Skin epidermis (tissue), 12 donors: Measurements from ENCODE around the gene MRPL20.
A peak's percentile ranks its signal among the peaks of the same experiment; 100 is the strongest.
"Not testable (repeated sequence)": the region's sequence is repeated elsewhere in the genome, so short reads cannot be mapped to it uniquely, and the experiment has no call there.

Experiments used
- H3K27ac ChIP-seq, 21 experiments: fragments of 200-600 bp; sonication (generic) in 11 of 21; one replicate each; pipeline ENCODE4 v1.5.0; 2020; ENCODE audit warnings: mild to moderate bottlenecking in 3 of 21, inconsistent platforms in 2 of 21, moderate library complexity in 2 of 21
- H3K4me3 ChIP-seq, 7 experiments: fragments of 200-600 bp; sonication (generic) in 2 of 7; one replicate each; pipeline ENCODE4 v1.5.0; 2020; ENCODE audit warnings: inconsistent platforms in 2 of 7, mild to moderate bottlenecking in 2 of 7, moderate library complexity in 1 of 7

MRPL20 gene

GRCh38 chr1:1417825-1418463 is 10.9 kb upstream of the MRPL20 start:
- H3K27ac ChIP-seq: peak overlapping the region in 10 of 21 experiments; percentile 16 to 77 (median 58)
- H3K4me3 ChIP-seq: not testable (repeated sequence)

- H3K27ac ChIP-seq: peak overlapping the region in 6 of 21 experiments; percentile 21 to 77 (median 48)
Measured at GRCh38 chr1:1417396-1417795, 10.3 kb upstream of the MRPL20 start.

GRCh38 chr1:1415751-1416150 is 8.7 kb upstream of the MRPL20 start:
- Histone ChIP-seq H3K4me3 (no peak overlapping the region), H3K27ac (no peak overlapping the region)

More at GRCh38 chr1:1417396-1417795, 10.3 kb upstream of the MRPL20 start:
- not testable (repeated sequence) for H3K4me3 ChIP-seq

DNA sequence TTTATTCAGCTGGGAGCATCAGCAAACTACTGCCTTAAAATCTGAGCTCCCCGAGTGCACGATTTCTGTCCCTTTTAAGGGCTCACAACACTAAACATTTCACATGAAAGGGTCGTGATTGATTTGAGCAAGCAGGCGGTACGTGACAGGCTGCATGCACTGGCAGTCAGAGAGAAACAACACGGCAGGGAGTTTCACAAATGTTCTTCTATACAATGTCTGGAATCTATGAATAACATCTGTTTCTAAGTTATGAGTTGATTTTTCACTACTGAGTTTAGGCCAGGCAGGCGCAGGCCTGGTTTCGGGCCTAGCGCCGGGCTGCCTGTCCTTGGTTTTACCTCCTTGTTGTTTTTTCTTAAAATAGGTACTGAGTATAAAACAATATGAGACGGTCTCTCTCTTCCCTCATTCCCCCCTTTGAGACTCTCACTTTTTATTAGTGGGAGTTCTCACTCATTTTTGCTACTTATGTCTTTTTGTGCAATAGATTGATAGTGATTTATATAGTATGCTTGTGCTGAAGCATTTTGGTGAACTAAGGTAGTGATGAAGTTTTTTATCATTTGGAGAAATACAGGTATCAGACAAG is 5.3 kb upstream of the MRPL20 start:
- H3K4me3 ChIP-seq, H3K27ac ChIP-seq: not testable (repeated sequence)

GRCh38 chr1:1411626-1412025 is 4.5 kb upstream of the MRPL20 start:
- Histone ChIP-seq H3K4me3 (no peak overlapping the region), H3K27ac (no peak overlapping the region)

- not testable (repeated sequence) for H3K4me3 ChIP-seq, H3K27ac ChIP-seq
Measured at GRCh38 chr1:1410238-1410637, 3.1 kb upstream of the MRPL20 start.

DNA sequence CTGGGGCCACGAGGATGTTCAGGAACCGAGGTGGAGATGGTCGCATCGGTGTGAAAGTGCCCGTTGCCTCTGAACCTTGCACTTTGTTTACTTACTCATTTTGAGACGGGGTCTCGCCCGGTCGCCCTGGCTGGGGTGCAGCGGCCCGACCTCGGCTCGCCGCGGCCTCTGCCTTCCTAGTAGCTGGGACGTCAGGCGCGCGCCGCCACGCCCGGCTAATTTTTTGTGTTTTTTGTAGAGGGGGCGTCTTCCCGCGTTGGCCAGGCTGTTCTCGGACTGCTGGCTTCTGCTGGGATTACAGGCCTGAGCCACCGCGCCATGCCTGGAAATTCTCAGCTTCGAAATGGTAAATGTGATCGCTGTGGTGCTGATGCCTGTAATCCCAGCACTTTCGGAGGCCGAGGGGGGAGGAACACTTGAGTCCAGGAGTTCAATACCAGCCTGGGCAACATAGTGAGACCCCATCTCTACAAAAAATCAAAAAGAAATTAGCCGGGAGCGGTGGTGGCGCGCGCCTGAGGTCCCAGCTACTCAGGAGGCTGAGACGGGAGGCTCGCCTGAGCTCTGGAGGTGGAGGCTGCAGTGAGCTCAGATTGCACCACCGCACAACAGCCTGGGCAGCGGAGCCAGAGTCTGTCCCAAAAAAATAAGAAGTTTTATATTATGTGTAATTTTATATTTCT is 684 bp upstream of the MRPL20 start:
- Histone ChIP-seq H3K27ac (peak overlapping the region; percentile 84 to 97 (median 90)), H3K4me3 (peak overlapping the region; percentile 81 to 100 (median 94))

- peak overlapping the region; percentile 31 to 97 (median 90) for H3K27ac ChIP-seq
- H3K4me3 ChIP-seq: peak overlapping the region; percentile 81 to 100 (median 94)
Measured at GRCh38 chr1:1406101-1406820, 832 bp downstream of the MRPL20 start.

DNA sequence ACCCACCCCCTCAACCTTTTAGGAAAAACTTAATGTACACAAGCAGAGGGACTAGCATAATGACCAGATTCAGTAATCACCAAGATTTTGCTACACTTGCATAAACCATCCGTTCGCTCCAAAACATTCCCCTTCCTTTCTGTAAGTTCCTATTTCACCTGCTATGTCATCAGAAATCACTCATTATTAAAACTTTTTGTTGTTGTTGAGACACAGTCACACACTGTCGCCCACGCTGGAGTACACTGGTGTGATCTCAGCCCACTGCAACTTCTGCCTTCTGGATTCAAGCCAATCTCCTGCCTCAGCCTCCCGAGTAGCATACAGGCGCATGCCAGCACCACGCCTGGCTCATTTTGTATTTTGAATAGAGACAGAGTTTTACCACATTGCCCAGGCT is 3.4 kb downstream of the MRPL20 start:
- H3K4me3 ChIP-seq: no peak overlapping the region
- no peak overlapping the region for H3K27ac ChIP-seq

DNA sequence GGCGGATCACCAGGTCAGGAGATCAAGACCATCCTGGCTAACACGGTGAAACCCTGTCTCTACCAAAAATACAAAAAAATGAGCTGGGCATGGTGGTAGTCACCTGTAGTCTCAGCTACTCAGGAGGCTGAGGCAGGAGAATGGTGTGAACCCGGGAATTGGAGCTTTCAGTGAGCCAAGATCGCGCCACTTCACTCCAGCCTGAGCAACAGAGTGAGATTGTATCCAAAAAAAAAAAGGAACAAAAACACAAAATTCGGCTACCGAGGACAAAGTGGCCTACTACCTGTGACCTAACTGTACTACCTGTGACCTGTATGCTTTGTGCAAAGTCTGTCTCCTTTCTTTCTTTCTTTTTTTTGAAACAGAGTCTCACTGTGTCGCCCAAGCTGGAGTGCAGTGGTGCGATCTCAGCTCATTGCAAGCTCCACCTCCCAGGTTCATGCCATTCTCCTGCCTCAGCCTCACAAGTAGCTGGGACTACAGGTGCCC is 4.1 kb downstream of the MRPL20 start:
- not testable (repeated sequence) for H3K27ac ChIP-seq, H3K4me3 ChIP-seq

DNA sequence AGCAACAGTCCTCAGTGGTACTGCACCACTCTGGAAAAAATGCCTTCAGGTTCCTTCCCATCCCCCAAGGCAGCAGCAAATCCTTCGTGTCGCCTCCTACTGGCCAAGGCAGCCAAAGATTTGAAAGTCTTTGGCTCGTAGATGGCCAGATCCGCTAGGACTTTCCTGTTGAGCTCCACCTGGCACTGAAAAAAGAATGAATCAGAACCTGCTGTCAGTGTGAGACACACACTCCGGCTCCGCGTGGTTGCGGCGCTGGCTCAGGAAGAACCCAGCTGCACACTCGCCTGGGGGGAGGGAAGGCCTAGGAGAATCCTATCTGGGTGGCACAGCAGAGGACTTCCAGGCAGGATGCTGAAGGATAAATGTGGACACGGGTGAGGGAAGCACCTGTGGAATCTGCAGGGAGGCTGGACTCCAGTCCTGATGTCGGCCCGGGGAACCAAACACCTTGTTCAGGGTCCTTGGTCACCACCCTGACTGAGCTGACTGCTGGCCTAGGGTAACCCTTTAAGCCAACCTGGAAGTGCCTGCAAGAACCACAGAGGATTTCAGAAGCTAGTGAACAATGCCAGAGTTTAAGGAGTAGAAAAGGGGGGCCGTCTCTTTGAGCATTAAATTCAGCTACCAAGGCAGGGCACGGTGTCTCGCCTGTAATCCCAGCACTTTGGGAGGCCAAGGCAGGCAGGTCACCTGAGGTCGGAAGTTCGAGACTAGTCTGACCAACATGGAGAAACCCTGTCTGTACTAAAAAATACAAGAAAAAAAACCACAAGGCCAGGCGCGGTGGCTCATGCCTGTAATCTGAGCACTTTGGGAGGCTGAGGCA is 4.8 kb downstream of the MRPL20 start:
- Histone ChIP-seq H3K4me3 (no peak overlapping the region), H3K27ac (peak overlapping the region in 1 of 21 experiments; percentile 30)

GRCh38 chr1:1401457-1402010 is 5.6 kb downstream of the MRPL20 start:
- Histone ChIP-seq H3K27ac (peak overlapping the region in 1 of 21 experiments; percentile 96), H3K4me3 (no peak overlapping the region)

DNA sequence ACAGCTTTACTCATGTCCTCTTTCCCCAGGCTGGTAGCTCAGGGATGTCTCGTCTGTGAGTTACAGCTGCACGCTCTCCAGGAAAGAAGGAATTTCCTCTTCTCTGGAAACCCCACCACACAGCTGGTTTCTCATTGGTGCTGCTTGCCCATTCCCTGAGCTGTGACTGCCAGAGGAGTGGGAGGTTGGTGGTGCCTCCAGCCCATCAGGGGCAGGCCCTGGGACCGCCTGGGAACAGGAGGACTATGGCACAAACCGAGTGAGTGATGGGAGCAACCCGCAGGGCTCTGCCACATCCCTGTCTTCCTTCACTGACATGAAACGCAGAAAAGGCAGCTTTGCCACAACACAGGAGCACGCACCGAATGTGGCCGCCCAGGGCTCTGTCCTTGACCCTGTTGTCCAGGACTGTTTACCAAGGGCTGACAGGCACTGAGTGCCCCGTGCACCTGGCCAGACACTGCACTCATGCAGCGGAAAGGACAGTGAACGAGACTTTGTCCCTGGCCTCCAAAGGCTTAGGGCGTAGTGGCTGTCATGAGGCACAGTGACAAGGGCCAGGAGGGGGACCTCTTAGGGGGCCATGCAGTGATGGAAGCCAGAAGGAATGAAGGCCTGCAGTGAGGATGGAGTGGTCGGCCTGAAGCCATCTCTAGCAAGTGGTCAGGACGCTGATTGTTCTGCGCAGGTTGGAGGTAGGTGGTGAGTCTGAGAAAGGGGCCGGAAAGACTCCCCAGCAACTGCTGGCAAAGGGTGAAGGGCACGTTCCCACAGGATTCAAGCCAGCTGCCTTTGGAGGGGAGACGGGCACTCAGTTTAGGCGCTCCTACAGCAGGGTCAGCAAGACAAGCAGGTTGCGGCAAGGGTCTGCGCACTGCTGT is 6.3 kb downstream of the MRPL20 start:
- Histone ChIP-seq H3K27ac (peak overlapping the region in 10 of 21 experiments; percentile 80 to 99 (median 94)), H3K4me3 (peak overlapping the region in 6 of 7 experiments; percentile 72 to 99 (median 94))

DNA sequence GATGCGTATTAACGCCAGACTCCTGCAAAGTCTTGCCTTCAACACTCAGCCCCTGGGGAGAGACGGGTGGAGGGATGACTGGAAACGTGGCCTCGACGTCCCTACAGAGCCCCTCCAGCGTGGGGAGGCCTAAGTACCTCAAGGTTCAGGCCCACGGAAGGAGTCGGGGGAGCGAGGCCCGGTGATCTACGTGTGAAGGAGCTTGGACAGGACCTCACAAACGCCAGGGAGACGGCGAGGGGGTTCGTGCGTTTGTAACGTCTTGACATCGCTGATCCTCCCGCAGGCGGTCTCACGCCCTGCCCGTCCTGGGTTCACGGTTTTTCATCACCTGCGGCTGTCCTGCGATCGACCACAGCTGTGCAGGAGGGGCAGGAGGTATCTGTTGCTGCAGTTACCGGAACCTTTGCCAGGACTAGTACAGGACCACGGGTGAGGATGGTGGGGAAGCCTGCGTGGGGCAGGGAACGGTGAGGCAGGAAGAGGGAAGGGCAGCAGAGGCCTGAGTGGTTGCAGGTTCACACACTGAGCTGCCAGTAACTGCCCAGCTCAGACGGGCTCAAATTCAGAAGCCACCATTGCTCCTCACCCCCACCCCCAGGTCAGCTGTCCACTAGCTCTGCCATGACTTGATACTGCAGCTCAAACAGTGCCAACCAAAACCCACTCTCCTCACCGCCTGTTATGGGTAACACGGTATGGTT is 7.1 kb downstream of the MRPL20 start:
- Histone ChIP-seq H3K4me3 (peak overlapping the region; percentile 72 to 100 (median 94)), H3K27ac (peak overlapping the region; percentile 16 to 99 (median 96))

GRCh38 chr1:1399187-1399871 is 7.8 kb downstream of the MRPL20 start, which contains the start of gene CCNL2:
Gene CCNL2 (minus strand): TSS chr1:1399335. CDS start chr1:1399306, 29 bp downstream.
- Histone ChIP-seq H3K27ac (peak within 1 kb of the TSS; percentile 64 to 99 (median 96)), H3K4me3 (peak within 1 kb of the TSS; percentile 72 to 100 (median 94))

GRCh38 chr1:1398677-1399186 is 8.4 kb downstream of the MRPL20 start:
- H3K27ac ChIP-seq: peak overlapping the region; percentile 64 to 99 (median 95)
- peak overlapping the region; percentile 72 to 100 (median 94) for H3K4me3 ChIP-seq
